NCI-H69 (cell line): ENCODE data around the gene SOWAHC.
"Not testable (repeated sequence)": the region's sequence is repeated elsewhere in the genome, so short reads cannot be mapped to it uniquely, and the experiment has no call there.

Source experiments
- DNase-seq: peaks from one replicate; lab custom pipeline; 2025; lab: John Stamatoyannopoulos, UW

SOWAHC gene, protein sequence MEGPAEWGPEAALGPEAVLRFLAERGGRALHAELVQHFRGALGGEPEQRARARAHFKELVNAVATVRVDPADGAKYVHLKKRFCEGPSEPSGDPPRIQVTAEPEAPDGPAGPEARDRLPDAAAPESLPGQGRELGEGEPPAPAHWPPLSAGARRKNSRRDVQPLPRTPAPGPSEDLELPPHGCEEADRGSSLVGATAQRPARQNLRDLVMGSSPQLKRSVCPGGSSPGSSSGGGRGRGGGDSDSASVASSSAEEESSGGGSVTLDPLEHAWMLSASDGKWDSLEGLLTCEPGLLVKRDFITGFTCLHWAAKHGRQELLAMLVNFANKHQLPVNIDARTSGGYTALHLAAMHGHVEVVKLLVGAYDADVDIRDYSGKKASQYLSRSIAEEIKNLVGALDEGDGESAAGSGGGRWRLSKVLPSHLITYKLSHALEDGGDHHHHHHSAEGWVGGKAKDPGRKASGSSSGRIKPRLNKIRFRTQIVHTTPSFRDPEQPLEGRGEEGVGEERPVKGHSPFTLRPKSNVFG

DNA sequence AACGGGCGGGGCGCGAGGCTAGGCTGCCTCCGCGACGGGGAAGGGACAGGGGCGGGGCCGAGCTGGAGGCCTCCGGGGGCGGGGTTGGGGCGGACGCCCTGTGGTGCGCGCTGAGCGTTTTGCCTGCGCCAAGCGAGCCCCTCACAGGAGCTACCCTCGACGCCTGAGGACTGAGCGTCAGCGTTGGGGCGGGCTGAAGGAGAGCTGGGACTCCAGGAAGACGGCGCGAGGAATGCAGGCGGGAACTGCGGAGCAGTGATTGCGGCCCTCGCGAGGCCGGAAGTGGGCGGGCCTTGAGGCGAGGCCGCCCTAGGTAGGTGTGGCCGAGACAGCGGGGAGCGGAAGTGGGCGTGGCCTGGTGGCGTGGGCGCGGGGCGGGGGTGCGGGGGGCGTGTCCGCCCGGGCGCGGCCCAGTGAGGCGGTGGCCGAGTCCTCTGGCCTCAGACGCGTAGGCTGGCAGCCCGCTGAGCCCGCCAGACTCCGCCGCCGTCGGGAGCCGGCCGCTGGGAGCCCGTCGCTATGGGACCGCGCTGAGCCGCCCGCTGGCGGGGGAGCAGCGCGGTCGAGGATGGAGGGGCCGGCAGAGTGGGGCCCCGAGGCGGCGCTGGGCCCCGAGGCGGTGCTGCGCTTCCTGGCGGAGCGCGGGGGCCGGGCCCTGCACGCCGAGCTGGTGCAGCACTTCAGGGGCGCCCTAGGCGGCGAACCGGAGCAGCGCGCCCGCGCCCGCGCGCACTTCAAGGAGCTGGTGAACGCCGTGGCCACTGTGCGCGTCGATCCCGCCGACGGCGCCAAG is at the start of gene SOWAHC, which contains the start of gene SEPTIN10:
TSS of gene SOWAHC (plus strand) at position 443 of the 793 bp plus-strand sequence. CDS start at position 569, 126 bp downstream.
TSS of gene SEPTIN10 (minus strand) at position 45 of the 793 bp plus-strand sequence. CDS start 139 bp downstream, outside the sequence.
- peak; percentile 93 for DNase-seq

DNA sequence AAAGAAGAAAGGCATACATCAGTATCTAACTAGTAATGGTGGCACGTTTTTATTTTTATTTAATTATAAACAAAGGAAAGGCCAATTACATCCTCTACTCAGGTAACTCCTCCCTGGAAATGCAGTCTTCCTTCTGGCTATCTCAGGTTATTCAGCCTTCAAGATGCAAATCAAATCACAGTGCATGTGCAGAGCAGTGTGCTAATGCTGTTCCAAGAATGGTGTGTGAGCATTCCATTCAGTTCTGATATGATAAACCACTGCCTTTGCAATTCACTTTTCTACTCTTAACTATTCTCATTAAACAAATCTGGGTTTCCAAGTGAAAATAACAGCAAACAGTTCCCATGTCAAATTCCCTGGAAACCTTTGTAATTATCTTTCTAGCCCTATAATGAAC is 38.8 kb upstream of the SOWAHC start:
- DNase-seq = no peak

- DNase-seq = not testable (repeated sequence)
These were observed 36.5 kb upstream of the SOWAHC start for GRCh38 chr2:109577630-109578029.

- no peak for DNase-seq
These were observed 31.0 kb upstream of the SOWAHC start for GRCh38 chr2:109582928-109583895.

DNA sequence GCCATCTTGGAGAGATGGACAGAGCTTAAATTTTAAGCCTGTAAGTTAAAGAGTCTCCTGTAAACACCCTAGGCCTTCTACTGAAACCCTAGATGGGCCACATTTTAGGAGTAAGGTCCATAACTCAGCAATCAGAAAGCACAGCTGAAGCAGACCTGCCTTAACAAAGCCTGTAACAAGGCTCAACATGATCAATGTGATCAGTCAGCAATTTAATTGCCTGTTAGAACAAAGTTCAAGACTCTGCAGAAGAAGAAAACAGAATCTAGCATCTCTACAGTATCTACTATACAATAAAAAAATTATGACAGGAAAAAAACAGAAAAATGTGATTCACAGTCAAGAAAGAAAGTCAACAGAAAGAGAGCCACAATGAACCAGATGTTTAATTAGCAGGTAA is 27.5 kb upstream of the SOWAHC start:
- DNase-seq = no peak

DNA sequence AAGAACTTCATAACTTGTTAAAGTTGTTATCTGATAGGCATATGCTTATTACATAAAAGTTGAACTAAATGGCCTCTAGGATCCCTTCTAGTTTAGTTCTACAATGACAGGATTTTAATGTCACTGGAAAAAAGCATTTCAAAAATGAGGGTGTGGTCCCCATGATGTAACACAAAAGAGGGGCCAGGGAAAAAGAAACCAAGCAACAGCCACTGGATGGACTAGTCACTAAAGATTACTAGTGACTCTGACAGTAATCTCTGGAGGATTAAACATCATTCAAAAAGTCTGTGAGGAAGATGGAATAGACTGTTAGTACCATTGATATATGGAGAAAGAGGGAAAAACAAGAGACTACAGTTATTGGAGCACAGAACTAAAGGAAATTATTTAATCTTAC is 23.0 kb upstream of the SOWAHC start:
- no peak for DNase-seq

DNA sequence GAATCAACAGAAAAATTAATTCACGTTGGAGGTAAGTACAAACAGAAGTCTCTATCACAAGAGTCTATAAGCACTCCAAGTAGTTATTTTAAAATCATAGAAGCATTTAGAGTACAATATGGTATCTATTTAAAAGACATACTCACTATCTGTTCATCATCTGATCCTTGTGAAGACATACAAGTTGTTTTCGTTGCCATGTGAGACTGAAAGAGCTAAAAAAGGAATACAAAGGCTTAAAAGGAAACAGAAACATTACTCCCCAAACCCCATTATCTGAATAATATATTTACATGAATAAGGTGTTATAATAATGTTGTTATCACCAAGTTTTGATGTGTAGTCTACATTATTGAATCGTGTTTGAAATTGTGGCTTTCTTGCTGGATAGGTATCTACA is 21.3 kb upstream of the SOWAHC start:
- DNase-seq = no peak

GRCh38 chr2:109594246-109594885 is 19.8 kb upstream of the SOWAHC start:
- DNase-seq = no peak

DNA sequence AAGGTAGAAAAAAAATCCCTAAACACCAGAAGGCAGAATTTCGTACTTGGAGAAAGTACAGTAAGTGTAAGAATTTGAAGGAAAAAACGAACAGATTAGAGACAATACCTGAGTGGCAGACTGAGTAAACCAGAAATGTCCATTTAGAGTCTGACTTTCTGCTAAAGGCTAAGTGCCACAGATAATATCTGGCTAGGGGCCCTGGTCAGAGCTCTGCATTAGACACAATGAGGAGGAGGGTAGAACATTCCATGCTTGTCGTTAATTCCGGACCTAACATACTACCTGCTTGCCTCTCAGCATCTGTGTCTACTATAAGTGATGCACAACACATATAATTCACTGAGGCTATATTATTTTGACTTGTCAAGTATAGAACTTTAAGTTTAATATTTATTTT is 18.5 kb upstream of the SOWAHC start:
- DNase-seq = no peak

DNA sequence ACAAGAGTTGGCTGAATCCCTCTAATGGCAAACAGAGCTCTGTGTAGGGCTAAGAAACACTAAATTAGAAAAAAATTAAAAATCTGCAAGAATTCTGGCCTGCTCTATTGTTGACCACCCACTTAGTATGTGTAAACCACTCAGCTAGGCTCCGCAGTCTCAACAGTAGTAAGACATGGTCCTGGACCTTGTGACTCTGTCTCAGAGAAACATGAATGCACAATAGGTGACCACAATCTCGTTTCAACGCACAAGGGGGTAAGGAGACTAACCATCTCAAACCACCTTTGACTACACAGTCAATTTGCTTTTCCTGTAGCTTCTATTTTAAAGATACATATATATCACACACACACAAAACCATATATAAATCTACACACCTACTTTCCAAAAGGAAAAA is 16.9 kb upstream of the SOWAHC start:
- no peak for DNase-seq

DNA sequence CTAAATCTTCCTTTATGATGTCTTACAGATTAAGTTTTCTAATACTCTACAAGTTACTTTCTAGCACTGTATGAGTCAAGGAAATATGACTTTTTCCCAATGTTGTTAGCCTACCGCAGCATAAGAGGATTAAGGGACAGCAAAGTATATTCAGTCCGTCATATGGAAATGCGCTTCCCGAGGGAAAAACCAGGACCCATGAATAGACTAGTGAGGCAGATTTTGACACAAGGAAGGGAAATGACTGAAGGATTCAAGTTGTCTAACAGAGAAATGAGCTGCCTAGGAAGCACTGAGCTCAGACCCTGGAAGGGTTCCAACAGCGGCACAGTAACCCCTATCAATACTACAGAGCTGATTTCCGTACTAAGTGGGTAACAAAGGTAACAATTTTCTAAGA is 12.4 kb upstream of the SOWAHC start:
- DNase-seq = no peak

DNA sequence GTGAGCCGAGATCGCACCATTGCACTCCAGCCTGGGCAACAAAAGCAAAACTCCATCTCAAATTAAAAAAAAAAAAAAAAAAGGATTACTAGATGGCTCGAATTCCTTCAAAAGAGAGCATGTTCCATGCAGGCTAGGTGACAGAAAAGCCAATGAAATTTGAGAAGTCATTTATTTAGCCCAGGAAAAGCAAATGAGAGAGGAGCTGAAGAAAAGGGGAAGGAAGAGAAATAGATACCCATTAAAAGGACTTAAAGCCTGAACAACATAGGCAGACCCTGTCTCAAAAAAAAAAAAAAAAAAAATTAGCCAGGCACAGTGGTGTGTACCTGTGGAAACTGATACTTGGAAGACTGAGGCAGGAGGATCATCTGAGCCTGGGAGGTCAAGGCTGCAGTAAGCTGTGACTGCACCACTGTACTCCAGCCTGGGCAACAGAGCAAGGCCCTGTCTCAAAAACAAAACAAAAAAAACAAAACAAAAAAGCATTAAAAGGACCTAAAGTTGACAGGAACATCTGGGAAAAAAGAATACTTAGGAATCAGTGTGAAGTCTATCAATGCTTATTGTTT is 11.5 kb upstream of the SOWAHC start:
- no peak for DNase-seq

- DNase-seq = no peak
These were observed 9.6 kb upstream of the SOWAHC start for GRCh38 chr2:109604597-109604996.

DNA sequence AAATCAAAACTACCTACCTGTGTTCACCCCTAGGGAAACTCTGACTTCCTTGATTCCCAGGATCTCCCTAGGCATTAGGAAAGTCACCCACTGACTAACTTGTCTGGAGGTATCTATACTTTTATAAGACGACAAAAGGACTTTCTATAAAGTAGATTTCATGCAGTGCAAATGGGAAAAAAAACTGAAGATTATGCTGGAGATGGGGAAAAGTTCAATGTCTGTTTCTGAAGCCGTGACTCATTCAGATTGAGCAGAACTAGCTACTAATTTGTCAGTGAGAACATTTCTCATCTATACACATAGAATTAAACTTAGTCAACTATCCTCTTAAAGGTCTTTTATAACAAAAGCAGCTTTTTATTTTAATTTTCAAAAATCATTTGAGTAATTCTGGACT is 6.4 kb upstream of the SOWAHC start:
- DNase-seq = no peak

- no peak for DNase-seq
These were observed 4.7 kb upstream of the SOWAHC start for GRCh38 chr2:109609352-109610024.

GRCh38 chr2:109611467-109612095 is 2.6 kb upstream of the SOWAHC start:
- DNase-seq = peak; percentile 16

DNA sequence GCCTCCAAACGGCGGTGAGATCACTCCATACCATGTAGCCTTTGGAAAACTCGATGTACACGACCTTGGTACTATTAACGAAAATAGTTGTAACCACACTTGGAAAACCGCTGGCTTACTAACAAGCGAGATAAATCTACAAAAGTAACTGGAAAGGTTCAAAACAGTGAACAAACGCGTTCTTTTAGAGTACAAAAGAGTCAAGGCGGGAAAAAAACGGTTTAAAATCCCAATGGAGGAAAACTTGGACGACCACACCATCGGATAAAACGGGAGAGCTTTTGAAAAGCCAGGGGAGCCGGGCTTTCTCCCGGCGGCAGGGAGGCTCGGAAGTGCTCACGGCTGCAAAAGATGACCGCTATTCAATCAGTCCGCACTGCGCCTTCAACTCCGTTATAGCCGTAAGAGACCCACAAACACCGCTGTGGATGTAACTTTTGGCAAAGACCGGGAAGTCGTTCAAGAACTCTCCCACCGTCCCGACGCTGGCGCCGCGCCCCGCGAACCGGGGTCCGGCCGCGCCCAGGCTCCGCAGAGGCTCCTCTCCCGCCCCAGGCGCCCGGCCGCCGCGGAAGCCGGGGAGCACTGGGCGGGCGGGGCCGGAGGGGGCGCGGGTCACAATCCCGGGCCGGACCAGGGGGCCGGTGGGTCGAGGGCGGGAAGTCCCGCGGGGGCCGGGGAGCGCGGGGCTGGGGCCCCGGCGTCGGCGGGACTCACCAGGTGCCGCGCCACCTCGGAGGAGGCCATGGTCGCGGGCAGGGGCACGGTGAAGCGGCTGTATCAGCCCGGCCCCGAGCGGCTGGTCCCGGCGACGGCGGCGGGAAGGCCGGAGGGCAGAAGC is 863 bp upstream of the SOWAHC start:
- peak; percentile 54 for DNase-seq

- DNase-seq = peak; percentile 37
These were observed 812 bp downstream of the SOWAHC start for GRCh38 chr2:109614715-109615636.
